Measurements from ENCODE around the gene ASB8. TPM values are rescaled to one million over a fixed set of nuclear protein-coding genes. Genes with fewer than 3 reads are reported as not detected.

The ASB8 gene
- total and polyA plus RNA-seq, 2 of the 4 experiments (the other 2 are of a cell fraction) = 22.9 to 26.7 TPM

DNA sequence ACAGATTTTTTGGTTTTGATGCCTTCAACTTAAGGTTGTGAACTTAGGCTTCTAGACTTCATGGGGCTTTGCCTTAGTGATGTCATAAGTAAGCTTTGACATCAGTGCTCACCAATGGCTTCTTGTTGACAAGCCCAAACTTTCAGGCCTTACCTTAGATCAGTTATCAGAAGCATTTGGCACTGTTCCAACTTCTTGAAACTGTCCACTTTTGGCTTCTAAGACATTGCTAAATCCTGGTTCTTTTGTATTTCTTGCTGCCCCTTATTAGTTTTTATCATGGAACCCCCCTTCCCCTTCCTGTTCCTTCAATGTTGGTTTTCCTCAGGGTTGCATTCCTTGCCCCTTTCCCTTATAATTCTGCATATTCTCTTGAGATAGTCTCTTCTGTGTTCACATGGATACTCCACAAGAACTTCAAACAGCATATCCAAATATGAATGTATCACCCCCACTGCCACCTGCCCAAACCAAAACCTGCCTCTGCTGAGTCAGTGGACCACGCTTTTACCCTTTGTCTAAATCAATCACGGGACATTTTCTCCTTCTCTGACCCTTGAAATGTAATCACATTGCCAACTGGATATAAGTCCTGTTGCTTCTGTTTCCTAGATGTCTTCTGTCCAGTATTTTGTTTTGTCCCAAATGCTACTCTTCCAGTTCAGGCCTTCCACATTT is 30.2 kb downstream of the ASB8 start:
- no peak for ATAC-seq (ENCODE audit: low read depth)
- intact Hi-C loops (cut with micrococcal nuclease) = no loop called here
- H3K56ac ChIP-seq (ENCODE audit: extremely low read depth, insufficient read depth, low read length) = no peak overlapping the region

More for the DNA sequence above, 30.2 kb downstream of the ASB8 start:
- H3K27ac ChIP-seq (ENCODE audit: insufficient read depth, low read length) = no peak overlapping the region
- no peak for TF ChIP-seq FOS (IDR thresholded peaks at IDR 0.05; ENCODE audit: low read depth, low read length)
- TF ChIP-seq CHD1 (IDR thresholded peaks at IDR 0.05; ENCODE audit: low read depth, low read length) = no peak
- no peak for TF ChIP-seq CEBPB (IDR thresholded peaks at IDR 0.05; ENCODE audit: low read depth, low read length)
- TF ChIP-seq USF2 (IDR thresholded peaks at IDR 0.05; ENCODE audit: low read depth, low read length) = no peak
- TF ChIP-seq MAZ (IDR thresholded peaks at IDR 0.05; ENCODE audit: borderline replicate concordance, low read depth, low read length) = no peak
- TF ChIP-seq, protein P1, sequence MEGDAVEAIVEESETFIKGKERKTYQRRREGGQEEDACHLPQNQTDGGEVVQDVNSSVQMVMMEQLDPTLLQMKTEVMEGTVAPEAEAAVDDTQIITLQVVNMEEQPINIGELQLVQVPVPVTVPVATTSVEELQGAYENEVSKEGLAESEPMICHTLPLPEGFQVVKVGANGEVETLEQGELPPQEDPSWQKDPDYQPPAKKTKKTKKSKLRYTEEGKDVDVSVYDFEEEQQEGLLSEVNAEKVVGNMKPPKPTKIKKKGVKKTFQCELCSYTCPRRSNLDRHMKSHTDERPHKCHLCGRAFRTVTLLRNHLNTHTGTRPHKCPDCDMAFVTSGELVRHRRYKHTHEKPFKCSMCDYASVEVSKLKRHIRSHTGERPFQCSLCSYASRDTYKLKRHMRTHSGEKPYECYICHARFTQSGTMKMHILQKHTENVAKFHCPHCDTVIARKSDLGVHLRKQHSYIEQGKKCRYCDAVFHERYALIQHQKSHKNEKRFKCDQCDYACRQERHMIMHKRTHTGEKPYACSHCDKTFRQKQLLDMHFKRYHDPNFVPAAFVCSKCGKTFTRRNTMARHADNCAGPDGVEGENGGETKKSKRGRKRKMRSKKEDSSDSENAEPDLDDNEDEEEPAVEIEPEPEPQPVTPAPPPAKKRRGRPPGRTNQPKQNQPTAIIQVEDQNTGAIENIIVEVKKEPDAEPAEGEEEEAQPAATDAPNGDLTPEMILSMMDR (conservative IDR thresholded peaks at IDR 0.05; ENCODE audit: low read depth, low read length) = no peak
- no peak for TF ChIP-seq POLR2A (IDR thresholded peaks at IDR 0.05; ENCODE audit: low read depth, low read length)
- TF ChIP-seq NFE2L2 (IDR thresholded peaks at IDR 0.05; ENCODE audit: low read depth, low read length) = no peak
- no peak for TF ChIP-seq BHLHE40 (IDR thresholded peaks at IDR 0.05; ENCODE audit: low read depth, low read length)
- TF ChIP-seq RAD21 (IDR thresholded peaks at IDR 0.05; ENCODE audit: low read length) = no peak
- TF ChIP-seq RCOR1 (IDR thresholded peaks at IDR 0.05; ENCODE audit: insufficient replicate concordance, low read length) = no peak
- H4K8ac ChIP-seq (ENCODE audit: low read depth in 2 of 2, low read length in 2 of 2) = no peak overlapping the region
- no peaks in the 10 kb centered on the region; the same call in 1 of the 2 replicates for H3K4me1 ChIP-seq (ENCODE audit: control insufficient read depth, insufficient read depth, low read length)
- in situ Hi-C loops (cut with MboI; ENCODE audit: low sequenced_read_pairs) (no loop called here), dilution Hi-C loops (cut with HindIII; ENCODE audit: low sequenced_read_pairs, unreplicated experiment) (no loop called here)
- H2BK120ac ChIP-seq (ENCODE audit: low read depth, low read length) = no peak overlapping the region
- no peaks in the 10 kb centered on the region for H3K27me3 ChIP-seq (ENCODE audit: control insufficient read depth, insufficient read depth, low read length)
- H3K4me3 ChIP-seq (ENCODE audit: insufficient read depth, low read depth, low read length) = no peak overlapping the region
- POLR2A ChIA-PET (ENCODE audit: unreplicated experiment) = no interaction called here
- H3K14ac ChIP-seq (replicated peaks; ENCODE audit: low read depth, low read length) = no peak overlapping the region
- no peak overlapping the region for H3K9ac ChIP-seq (ENCODE audit: low read depth, low read length)
- H3K4me2 ChIP-seq (ENCODE audit: low read depth, low read length) = no peak overlapping the region
- H3K79me1 ChIP-seq (ENCODE audit: low read depth in 1 of 2, low read length in 2 of 2) = peaks cover 7 to 29% of the 10 kb centered on the region in 2 experiments
- H4K91ac ChIP-seq (ENCODE audit: insufficient read depth, low read depth, low read length) = no peak overlapping the region
- no peak overlapping the region for H2AK9ac ChIP-seq (replicated peaks; ENCODE audit: low read depth, low read length, poor library complexity)
- DNase-seq = no peak
- 100% methylated on average over 2 of the region's 2 CpGs; no CpG with 5 or more reads in 1 of the 2 experiments for WGBS, 2 experiments (ENCODE audit: extremely low coverage in 2 of 2, insufficient read length in 1 of 2)
- no peak overlapping the region for H4K5ac ChIP-seq (ENCODE audit: low read depth, low read length)
- no TSS peak for BruUV-seq (replicated peaks)
- no peaks in the 10 kb centered on the region for H3K9me3 ChIP-seq (ENCODE audit: control insufficient read depth, insufficient read depth, low read length)
- H2BK20ac ChIP-seq (ENCODE audit: low read depth, low read length) = no peak overlapping the region
- H3K23ac ChIP-seq (ENCODE audit: low read depth, low read length) = no peak overlapping the region
- H2AFZ ChIP-seq (replicated peaks; ENCODE audit: low read length, poor library complexity) = no peak overlapping the region
- no peak overlapping the region for H3K4ac ChIP-seq (ENCODE audit: low read depth, low read length)
- H2BK15ac ChIP-seq (ENCODE audit: low read depth, low read length) = no peak overlapping the region
- CTCF ChIA-PET = no interaction called here
- H2AK5ac ChIP-seq (ENCODE audit: low read depth, low read length) = no peak overlapping the region
- no peak overlapping the region for H3K18ac ChIP-seq (ENCODE audit: low read depth, low read length)
- H3K9me1 ChIP-seq (ENCODE audit: insufficient read depth, low read length) = peaks cover 4% of the 10 kb centered on the region
- no peaks in the 10 kb centered on the region for H4K20me1 ChIP-seq (ENCODE audit: insufficient read depth, low read length)
- no peak overlapping the region for H2BK5ac ChIP-seq (ENCODE audit: low read depth, low read length, poor library complexity, severe bottlenecking)
- peaks cover 18% of the 10 kb centered on the region for H3K36me3 ChIP-seq (ENCODE audit: control insufficient read depth, insufficient read depth, low read length)

Data from IMR-90 (cell line).